Measurements from ENCODE around the gene ZBTB7B.

Gene ZBTB7B

GRCh38 chr1:155014709-155015508, 12.3 kb downstream of the ZBTB7B start:
- FAIRE-seq (no peak), DNase-seq (ENCODE audit: insufficient read length, low spot score) (no peak)

DNA sequence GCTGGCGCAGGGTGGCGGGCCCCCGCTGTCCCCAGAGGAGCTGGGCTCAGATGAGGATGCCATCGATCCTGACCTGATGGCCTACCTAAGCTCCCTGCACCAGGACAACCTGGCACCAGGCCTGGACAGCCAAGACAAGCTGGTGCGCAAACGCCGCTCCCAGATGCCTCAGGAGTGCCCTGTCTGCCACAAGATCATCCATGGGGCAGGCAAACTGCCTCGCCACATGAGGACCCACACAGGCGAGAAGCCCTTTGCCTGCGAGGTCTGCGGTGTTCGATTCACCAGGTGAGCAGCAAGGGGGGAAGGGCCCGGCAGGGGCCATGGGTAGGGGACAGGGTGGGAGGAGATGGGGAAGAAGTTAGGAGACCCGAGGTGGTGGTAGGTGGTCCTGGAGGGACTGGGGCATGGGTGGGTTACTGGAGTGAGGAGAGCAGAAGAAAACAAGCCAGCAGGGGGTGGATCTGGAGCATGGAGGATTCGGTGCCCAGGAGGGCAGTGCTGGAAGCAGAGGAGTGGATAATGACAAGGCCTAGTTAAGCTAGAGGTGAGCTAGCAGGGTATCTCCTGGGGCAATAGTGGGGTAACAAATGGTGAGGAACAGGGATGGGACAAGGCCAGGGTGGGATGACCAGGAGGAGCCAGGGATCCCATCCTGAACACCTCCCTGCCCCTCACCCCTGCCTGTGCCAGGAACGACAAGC, 13.1 kb downstream of the ZBTB7B start:
- no peak for FAIRE-seq

DNA sequence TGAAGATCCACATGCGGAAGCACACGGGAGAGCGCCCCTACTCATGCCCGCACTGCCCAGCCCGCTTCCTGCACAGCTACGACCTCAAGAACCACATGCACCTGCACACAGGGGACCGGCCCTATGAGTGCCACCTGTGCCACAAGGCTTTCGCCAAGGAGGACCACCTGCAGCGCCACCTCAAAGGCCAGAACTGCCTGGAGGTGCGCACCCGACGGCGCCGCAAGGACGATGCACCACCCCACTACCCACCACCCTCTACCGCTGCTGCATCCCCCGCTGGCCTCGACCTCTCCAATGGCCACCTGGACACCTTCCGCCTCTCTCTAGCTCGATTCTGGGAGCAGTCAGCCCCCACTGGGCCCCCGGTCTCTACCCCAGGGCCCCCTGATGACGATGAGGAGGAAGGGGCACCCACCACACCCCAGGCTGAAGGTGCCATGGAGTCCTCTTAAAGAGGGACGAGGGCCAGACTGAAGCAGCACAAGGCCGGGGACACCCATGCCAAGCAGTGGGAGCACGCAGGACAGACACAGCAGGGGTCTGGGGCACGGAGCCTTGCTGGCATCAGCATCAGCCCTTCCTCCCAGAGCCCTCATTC, 13.7 kb downstream of the ZBTB7B start:
- DNase-seq (ENCODE audit: insufficient read length, low spot score) (no peak), FAIRE-seq (no peak)

More for the DNA sequence above, 13.1 kb downstream of the ZBTB7B start:
- DNase-seq (ENCODE audit: insufficient read length, low spot score) = no peak

DNA sequence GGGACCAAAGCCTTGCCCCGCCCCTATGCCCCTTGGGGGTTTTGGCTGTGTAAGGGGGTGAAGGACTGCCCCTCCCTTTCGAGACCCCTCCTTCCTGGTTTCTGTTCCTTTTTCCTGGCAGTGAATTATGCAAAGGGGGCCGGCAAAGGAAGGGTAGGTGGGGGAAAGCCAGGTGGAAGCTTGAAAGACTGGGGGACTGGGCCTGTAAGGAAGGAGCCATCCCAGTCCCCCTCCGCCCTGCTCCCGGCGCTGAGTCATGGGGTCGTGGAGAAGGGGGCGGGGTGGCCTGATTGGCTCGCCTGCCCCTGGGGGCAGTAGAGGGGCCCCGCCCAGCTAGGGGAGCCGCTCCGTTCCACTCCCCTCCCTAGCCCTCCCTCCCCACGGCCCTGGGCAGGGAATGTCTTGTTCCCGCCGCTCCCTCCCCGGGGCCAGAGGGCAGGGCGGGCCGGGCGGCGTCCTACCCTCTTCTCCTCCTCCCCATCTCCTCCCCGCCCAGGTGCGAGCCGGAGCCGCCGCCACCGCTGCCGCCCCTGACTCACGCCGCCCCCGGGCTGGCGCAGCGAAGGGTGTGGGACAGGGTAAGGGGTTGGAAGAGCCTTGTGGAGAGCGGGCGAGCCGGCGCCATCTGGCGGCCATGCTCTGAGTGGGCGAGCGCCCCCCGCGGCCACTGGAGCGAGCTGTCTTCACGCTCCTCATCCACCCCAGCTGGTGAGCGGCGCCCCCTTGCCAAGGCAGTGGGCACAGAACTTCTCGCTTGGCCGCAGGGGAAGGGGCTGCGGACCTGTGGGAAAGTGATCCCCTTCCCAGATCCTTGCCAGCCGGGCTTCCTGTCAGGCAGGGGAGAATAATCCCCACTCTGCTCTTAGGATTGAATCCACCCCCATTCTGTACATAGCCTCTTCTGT, 14.7 kb downstream of the ZBTB7B start:
- FAIRE-seq = peak; percentile 85
- peak; percentile 88 for DNase-seq (ENCODE audit: insufficient read length, low spot score)

DNA sequence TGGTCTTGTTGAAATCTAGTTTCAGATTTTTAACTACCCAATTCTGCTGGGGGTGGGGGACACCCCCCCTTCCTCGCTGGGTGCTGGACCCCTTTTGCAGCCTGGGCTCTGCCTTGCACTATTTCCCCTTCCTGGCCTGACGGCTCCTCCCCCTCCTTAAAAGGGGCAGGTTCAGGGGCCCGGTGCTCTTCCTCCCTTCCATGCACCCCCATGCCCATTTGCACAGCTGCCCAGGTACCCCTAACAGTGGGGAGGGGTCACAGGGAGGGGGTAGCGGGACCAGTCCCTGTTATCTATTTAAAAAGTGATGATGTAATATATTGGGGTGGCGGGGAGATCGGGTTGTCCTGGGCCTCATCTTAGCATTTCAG, 15.3 kb downstream of the ZBTB7B start:
- DNase-seq (ENCODE audit: insufficient read length, low spot score) (no peak), FAIRE-seq (no peak)

- DNase-seq (ENCODE audit: insufficient read length, low spot score) = no peak
- FAIRE-seq = no peak
Observed at GRCh38 chr1:155018617-155019348, 16.2 kb downstream of the ZBTB7B start.

GRCh38 chr1:155019377-155020245, 17.0 kb downstream of the ZBTB7B start:
- FAIRE-seq = no peak
- no peak for DNase-seq (ENCODE audit: insufficient read length, low spot score)

GRCh38 chr1:155022136-155022926, 19.7 kb downstream of the ZBTB7B start:
- FAIRE-seq = no peak

GRCh38 chr1:155022927-155023236, 20.3 kb downstream of the ZBTB7B start:
- no peak for FAIRE-seq
- DNase-seq (ENCODE audit: insufficient read length, low spot score) = no peak

More at GRCh38 chr1:155022136-155022926, 19.7 kb downstream of the ZBTB7B start:
- no peak for DNase-seq (ENCODE audit: insufficient read length, low spot score)

DNA sequence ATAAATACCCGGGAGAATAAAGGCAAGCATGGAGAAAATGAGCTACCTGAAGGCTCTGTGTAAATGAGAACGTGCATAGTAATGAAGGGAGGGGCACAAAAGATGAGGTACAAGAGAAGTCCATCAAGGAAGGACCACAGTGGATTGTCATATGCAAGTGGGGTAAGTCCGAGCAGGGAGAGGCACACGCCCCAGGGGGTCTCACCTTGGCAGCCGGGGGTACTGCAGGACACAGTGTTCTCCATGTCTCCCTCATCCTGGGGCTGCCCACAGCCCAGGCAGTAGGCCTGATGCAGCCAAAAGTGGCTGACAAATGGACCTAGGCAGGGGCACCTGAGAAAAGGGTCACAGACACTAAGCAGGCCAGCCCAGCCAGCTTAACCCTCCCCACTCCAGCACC, 21.0 kb downstream of the ZBTB7B start:
- FAIRE-seq = no peak
- no peak for DNase-seq (ENCODE audit: insufficient read length, low spot score)

GRCh38 chr1:155024315-155024714, 21.7 kb downstream of the ZBTB7B start:
- FAIRE-seq = no peak
- no peak for DNase-seq (ENCODE audit: insufficient read length, low spot score)

- no peak for DNase-seq (ENCODE audit: insufficient read length, low spot score)
- FAIRE-seq = no peak
Observed at GRCh38 chr1:155026154-155026553, 23.6 kb downstream of the ZBTB7B start.

DNA sequence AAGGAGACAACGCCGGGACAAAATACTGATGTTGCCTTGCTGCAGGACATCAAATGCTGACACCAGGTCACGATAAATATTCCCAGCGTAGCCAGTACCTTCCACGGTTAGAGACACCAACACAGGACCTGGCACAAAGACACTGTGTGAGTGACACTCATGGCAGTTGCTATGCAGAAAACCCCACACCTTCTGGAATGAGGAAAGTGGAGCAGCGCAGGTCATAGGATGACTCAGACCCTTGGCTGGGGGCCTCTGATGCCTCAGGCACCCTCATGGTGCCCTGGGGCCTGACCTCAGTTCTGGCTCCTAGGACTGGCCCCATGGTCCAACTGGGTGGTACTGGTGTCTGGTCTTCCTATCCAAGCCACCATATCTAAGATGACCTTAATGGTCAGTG, 24.0 kb downstream of the ZBTB7B start:
- DNase-seq (ENCODE audit: insufficient read length, low spot score) = no peak
- FAIRE-seq = no peak

GRCh38 chr1:155029513-155030242, 27.1 kb downstream of the ZBTB7B start:
- FAIRE-seq = no peak

DNA sequence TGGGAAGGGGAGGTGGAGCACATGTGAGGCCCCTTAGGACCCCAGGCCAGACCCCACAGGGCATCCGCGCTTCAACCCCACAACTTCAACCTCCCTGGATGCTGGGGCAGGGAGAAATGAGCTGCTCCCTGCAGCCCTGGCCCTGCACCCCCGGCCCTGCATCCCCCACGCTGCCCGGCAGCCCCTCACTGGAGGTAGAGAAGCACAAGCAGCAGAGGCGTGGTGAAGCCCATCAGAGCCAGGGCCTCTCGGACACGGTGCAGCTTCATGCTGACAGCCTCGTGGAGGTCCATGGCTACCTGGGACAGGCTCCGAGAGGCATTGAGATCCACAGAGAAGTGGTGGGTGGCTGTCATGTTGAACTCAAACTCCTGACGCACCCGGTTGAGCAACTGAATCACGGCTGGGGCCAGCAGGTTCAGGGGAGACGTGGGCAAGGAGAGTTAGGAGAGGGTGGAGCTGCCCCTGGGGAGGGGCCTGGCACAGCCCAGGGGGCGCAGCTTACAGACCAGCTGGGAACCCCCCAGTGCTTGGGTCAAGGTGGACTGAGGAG, 27.7 kb downstream of the ZBTB7B start:
- FAIRE-seq = no peak
- no peak for DNase-seq (ENCODE audit: insufficient read length, low spot score)

More at GRCh38 chr1:155029513-155030242, 27.1 kb downstream of the ZBTB7B start:
- DNase-seq (ENCODE audit: insufficient read length, low spot score) = no peak

DNA sequence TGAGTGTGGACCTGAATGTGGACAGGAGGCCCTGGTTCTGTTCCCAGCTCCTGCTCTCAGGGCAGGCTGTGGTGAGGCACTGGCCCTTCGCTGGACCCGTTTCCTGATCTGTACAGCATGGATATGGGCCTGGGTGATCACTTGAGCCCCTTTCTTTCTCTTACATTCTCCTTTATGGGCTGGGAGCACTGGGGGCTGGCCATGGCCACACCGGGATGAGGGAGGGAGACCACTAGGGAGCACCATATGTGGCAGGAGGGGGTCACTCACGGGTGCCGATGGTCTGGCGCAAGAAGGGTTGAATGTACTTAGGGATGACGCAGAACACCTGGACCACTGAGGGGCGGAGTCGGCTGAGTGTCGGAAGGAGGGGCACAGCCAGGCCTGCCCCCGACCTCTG, 28.3 kb downstream of the ZBTB7B start:
- FAIRE-seq = no peak
- no peak for DNase-seq (ENCODE audit: insufficient read length, low spot score)

GRCh38 chr1:155032886-155033285, 30.3 kb downstream of the ZBTB7B start:
- DNase-seq (ENCODE audit: insufficient read length, low spot score) (no peak), FAIRE-seq (no peak)

DNA sequence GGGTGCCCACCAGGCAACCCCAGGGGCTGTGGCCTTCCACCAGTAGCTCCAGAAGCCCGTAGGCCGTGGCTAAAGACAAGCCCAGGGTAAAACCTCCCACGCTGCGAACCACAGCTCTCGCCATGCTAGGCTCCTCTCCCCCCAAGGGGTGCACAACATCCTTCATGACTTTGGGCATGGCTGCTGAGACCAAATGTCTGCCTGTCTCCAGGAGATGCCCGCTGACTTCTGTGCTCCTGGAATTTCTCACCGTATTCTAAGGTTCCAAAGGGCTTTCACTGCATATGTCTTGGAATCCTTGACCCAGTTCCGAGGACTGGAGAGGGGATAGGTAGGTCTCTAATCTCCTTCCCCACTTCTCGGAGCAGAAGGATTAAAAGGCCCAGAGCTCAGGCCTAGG, 30.9 kb downstream of the ZBTB7B start, which contains the start of the genes DCST1 and DCST2:
DCST1 (plus strand) TSS at position 301 of the 400 bp plus-strand sequence. CDS start 213 bp downstream, outside the sequence.
DCST2 (minus strand) TSS at position 258 of the 400 bp plus-strand sequence; CDS start at position 178, 80 bp downstream.
- no peak for FAIRE-seq
- DNase-seq (ENCODE audit: insufficient read length, low spot score) = no peak
